ENCODE measurements around the gene PCSK5. TPM values are rescaled to one million over a fixed set of nuclear protein-coding genes. Genes with fewer than 3 reads are reported as not detected.

Gene PCSK5
- total RNA-seq, 1 experiment from 2014 or later: 6.9 TPM

- H3K27ac ChIP-seq (ENCODE audit: low read depth, low read length): no peak overlapping the region
- ChIA-PET POLR2A (no interaction called here), RAD21 (ENCODE audit: low non-redundant PET in 1 of 2, low total read pairs in 2 of 2, uncharacterized antibody in 2 of 2, unreplicated experiment in 2 of 2) (no interaction called here), CTCF (no interaction called here)
- no TSS peak for BruUV-seq (replicated peaks)
- no peaks in the 10 kb centered on the region for H4K20me1 ChIP-seq (ENCODE audit: insufficient read depth)
- H3K4me3 ChIP-seq (replicated peaks in 1 of 2; ENCODE audit: low read depth in 1 of 2, low read length in 2 of 2): no peak overlapping the region
- no peak for TF ChIP-seq CEBPB (IDR thresholded peaks at IDR 0.05; ENCODE audit: low read depth)
- no peak for TF ChIP-seq TCF7L2 (IDR thresholded peaks at IDR 0.05; ENCODE audit: borderline replicate concordance, extremely low read depth, insufficient read depth, insufficient read length)
- TF ChIP-seq EZH2phosphoT487 (IDR thresholded peaks at IDR 0.05; ENCODE audit: borderline replicate concordance): no peak
- TF ChIP-seq POLR2AphosphoS5 (IDR thresholded peaks at IDR 0.05; ENCODE audit: low read depth, low read length): no peak
- no peak for TF ChIP-seq POLR2A (IDR thresholded peaks at IDR 0.05; ENCODE audit: borderline replicate concordance, extremely low read depth, insufficient read depth, insufficient read length)
- TF ChIP-seq SRF (IDR thresholded peaks at IDR 0.05; ENCODE audit: low read depth): no peak
- TF ChIP-seq SP1 (IDR thresholded peaks at IDR 0.05; ENCODE audit: low read depth): no peak
- no peak for TF ChIP-seq CTCF (IDR thresholded peaks at IDR 0.05 in 2 of 3, conservative IDR thresholded peaks at IDR 0.05 in 1 of 3; ENCODE audit: borderline replicate concordance in 1 of 3, insufficient read depth in 1 of 3, low read depth in 2 of 3, low read length in 2 of 3)
- TF ChIP-seq ELF1 (IDR thresholded peaks at IDR 0.05; ENCODE audit: borderline replicate concordance, low read depth): no peak
- no peak for TF ChIP-seq ZFX (IDR thresholded peaks at IDR 0.05)
- no peaks in the 10 kb centered on the region for H3K9me3 ChIP-seq (ENCODE audit: control insufficient read depth in 1 of 2, insufficient read depth in 1 of 2, low read depth in 1 of 2, low read length in 2 of 2)
- H3K36me3 ChIP-seq (ENCODE audit: control insufficient read depth in 1 of 2, insufficient read depth in 2 of 2, low read length in 2 of 2): no peaks in the 10 kb centered on the region
- no peaks in the 10 kb centered on the region for H3K4me1 ChIP-seq (ENCODE audit: control insufficient read depth in 1 of 2, insufficient read depth in 2 of 2, low read length in 2 of 2)
- intact Hi-C loops (cut with micrococcal nuclease): no loop called here
- no peak overlapping the region for H3K4me2 ChIP-seq (ENCODE audit: low read length)
- no peak overlapping the region for H3K9ac ChIP-seq (ENCODE audit: low read length)
- DNase-seq (ENCODE audit: low read depth, low spot score) (no peak), ATAC-seq (no peak)
- no peak overlapping the region for H2AFZ ChIP-seq (ENCODE audit: low read depth, low read length, poor library complexity, severe bottlenecking)
- H3K9me2 ChIP-seq (ENCODE audit: insufficient read depth): no peaks in the 10 kb centered on the region
- H3K79me2 ChIP-seq (ENCODE audit: insufficient read depth, low read length): no peaks in the 10 kb centered on the region
- H3K27me3 ChIP-seq (ENCODE audit: insufficient read depth, low read length): no peaks in the 10 kb centered on the region
Observed at GRCh38 chr9:76349865-76350264, 459.4 kb downstream of the PCSK5 start.

- intact Hi-C loops (cut with micrococcal nuclease): no loop called here
- no peaks in the 10 kb centered on the region for H3K27me3 ChIP-seq (ENCODE audit: insufficient read depth, low read length)
- RAD21 ChIA-PET (ENCODE audit: low non-redundant PET in 1 of 2, low total read pairs in 2 of 2, uncharacterized antibody in 2 of 2, unreplicated experiment in 2 of 2): no interaction called here
- no peaks in the 10 kb centered on the region for H3K9me3 ChIP-seq (ENCODE audit: control insufficient read depth in 1 of 2, insufficient read depth in 1 of 2, low read depth in 1 of 2, low read length in 2 of 2)
- BruUV-seq (replicated peaks): no TSS peak
- no peaks in the 10 kb centered on the region for H3K36me3 ChIP-seq (ENCODE audit: control insufficient read depth in 1 of 2, insufficient read depth in 2 of 2, low read length in 2 of 2)
- no peak overlapping the region for H3K27ac ChIP-seq (ENCODE audit: low read depth, low read length)
- H3K9me2 ChIP-seq (ENCODE audit: insufficient read depth): no peaks in the 10 kb centered on the region
- no peaks in the 10 kb centered on the region for H4K20me1 ChIP-seq (ENCODE audit: insufficient read depth)
- no peak overlapping the region for H3K9ac ChIP-seq (ENCODE audit: low read length)
- DNase-seq (ENCODE audit: low read depth, low spot score) (no peak), ATAC-seq (no peak)
- POLR2A ChIA-PET: no interaction called here
- no peak overlapping the region for H2AFZ ChIP-seq (ENCODE audit: low read depth, low read length, poor library complexity, severe bottlenecking)
- CTCF ChIA-PET: no interaction called here
- H3K4me2 ChIP-seq (ENCODE audit: low read length): no peak overlapping the region
- H3K4me1 ChIP-seq (ENCODE audit: control insufficient read depth in 1 of 2, insufficient read depth in 2 of 2, low read length in 2 of 2): no peaks in the 10 kb centered on the region
- H3K79me2 ChIP-seq (ENCODE audit: insufficient read depth, low read length): no peaks in the 10 kb centered on the region
- no peak overlapping the region for H3K4me3 ChIP-seq (replicated peaks in 1 of 2; ENCODE audit: low read depth in 1 of 2, low read length in 2 of 2)
- TF ChIP-seq EZH2 (IDR thresholded peaks at IDR 0.05) (no peak), ATF3 (IDR thresholded peaks at IDR 0.05) (no peak), REST (IDR thresholded peaks at IDR 0.05; ENCODE audit: low read depth) (no peak), ZNF274 (IDR thresholded peaks at IDR 0.05; ENCODE audit: low read depth, low read length) (no peak), SP1 (IDR thresholded peaks at IDR 0.05; ENCODE audit: low read depth) (no peak), CEBPB (IDR thresholded peaks at IDR 0.05; ENCODE audit: low read depth) (no peak), YY1 (IDR thresholded peaks at IDR 0.05; ENCODE audit: extremely low read depth, insufficient replicate concordance, low read depth, low read length) (no peak), SRF (IDR thresholded peaks at IDR 0.05; ENCODE audit: low read depth) (no peak), SIN3A (IDR thresholded peaks at IDR 0.05; ENCODE audit: low read depth) (no peak), EGR1 (IDR thresholded peaks at IDR 0.05; ENCODE audit: low read depth) (no peak), CBX3 (IDR thresholded peaks at IDR 0.05; ENCODE audit: low read depth) (no peak)
Observed at GRCh38 chr9:76351006-76351405, 460.5 kb downstream of the PCSK5 start.
